Calu3 (cell line): ENCODE results near the gene NSRP1. TPM values are rescaled to one million over a fixed set of nuclear protein-coding genes. Genes with fewer than 3 reads are reported as not detected.

Experiments
- BruUV-seq: library from RNA; stranded (reverse); fragments of 400-500 nt; replicated peaks from 2 replicates; lab custom pipeline; 2021; lab: Mats Ljungman, UMichigan
- CTCF ChIA-PET: fragments of 300-600 bp; sonication (Branson Sonifier 250); formaldehyde crosslinking; loops from one replicate; lab custom pipeline; 2022; ENCODE audit warnings: antibody characterized with exemption; lab: Charles Lee
- DNase-seq: peaks from one replicate; pipeline ENCODE4 v3.0.0; 2022
- H3K27ac Mint-ChIP-seq: one replicate; pipeline ENCODE4 v1.8.0; 2022; ENCODE audit warnings: mixed read lengths; ENCODE audit not compliant: unreplicated experiment
- H3K27me3 Mint-ChIP-seq: one replicate; pipeline ENCODE4 v1.8.0; 2022; ENCODE audit warnings: mixed read lengths; ENCODE audit not compliant: unreplicated experiment
- H3K36me3 Mint-ChIP-seq: one replicate; pipeline ENCODE4 v1.8.0; 2022; ENCODE audit warnings: mild to moderate bottlenecking, moderate library complexity, mixed read lengths; ENCODE audit not compliant: insufficient read depth, unreplicated experiment
- H3K4me1 Mint-ChIP-seq: one replicate; pipeline ENCODE4 v1.8.0; 2022; ENCODE audit warnings: mild to moderate bottlenecking, low read depth, mixed read lengths; ENCODE audit not compliant: unreplicated experiment
- H3K4me3 Mint-ChIP-seq: one replicate; pipeline ENCODE4 v1.8.0; 2022; ENCODE audit warnings: mild to moderate bottlenecking, low read depth, moderate library complexity, mixed read lengths; ENCODE audit not compliant: unreplicated experiment
- H3K9me3 Mint-ChIP-seq: one replicate; pipeline ENCODE4 v1.8.0; 2022; ENCODE audit warnings: low read depth, mixed read lengths; ENCODE audit not compliant: unreplicated experiment
- CTCF ChIP-seq: fragments of 200-600 bp; IDR thresholded peaks from one replicate; pipeline ENCODE4 v1.8.0; 2022; ENCODE audit warnings: antibody characterized with exemption; ENCODE audit not compliant: unreplicated experiment
- intact Hi-C: fragments of 100-400 bp; cut with micrococcal nuclease; formaldehyde crosslinking; loops from one replicate; pipeline ENCODE4 v1.10.0; 2022; ENCODE audit not compliant: unreplicated experiment
- total RNA-seq: library from RNA; stranded (reverse); gene quantifications from 2 replicates; pipeline ENCODE4 v1.2.3, GENCODE V29; 2022

NSRP1 gene
- total RNA-seq, 1 experiment from 2014 or later = 27.5 TPM

DNA sequence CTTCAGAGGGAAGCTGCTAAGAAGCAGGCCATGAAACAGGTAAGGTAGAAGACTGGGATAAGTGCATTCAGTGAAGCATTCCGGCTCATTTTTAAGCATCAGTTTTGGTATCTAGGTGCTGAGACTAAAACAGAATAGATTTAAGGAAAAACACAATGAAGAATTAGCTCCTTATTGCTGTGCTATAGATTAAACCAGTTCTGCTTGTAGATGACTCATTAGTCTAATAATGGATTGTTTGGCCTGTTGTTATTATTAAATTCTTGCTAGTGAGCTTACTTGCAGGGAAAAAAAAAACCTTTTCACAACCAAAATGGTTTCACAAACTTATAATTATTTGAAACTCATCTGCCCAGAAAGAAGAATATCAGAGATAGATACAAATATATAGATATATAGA, 55.9 kb downstream of the NSRP1 start:
- intact Hi-C loops = loop anchor here (5.0 kb wide), 1 partner anchor 45 kb away; no protein-coding TSS in a partner anchor

DNA sequence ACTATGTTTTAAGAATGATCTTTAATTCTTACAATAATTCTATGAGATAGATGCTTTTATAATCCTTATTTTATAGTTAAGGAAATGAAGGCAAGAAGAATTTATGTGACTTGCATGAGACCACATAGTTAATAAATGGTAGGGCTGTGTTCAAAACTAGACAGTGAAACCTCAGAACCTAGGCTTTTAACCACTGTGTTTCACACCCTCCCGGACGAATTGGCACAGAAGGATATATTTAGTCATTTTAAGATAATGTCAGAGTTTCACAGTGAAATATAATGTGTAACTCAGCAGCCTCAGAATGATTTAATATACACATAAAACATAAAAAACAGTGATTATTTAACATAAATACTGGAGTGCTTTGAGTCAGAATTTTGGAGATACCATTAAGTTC, 57.0 kb downstream of the NSRP1 start:
- TF ChIP-seq CTCF = no peak
- CTCF ChIA-PET = interaction anchor here (0.6 kb wide), 1 partner anchor 35 kb away, joined by 3 read pairs; no protein-coding TSS in a partner anchor
- H3K4me1 Mint-ChIP-seq = peaks cover 28% of the 10 kb centered on the region
- no peak overlapping the region for H3K27ac Mint-ChIP-seq
- DNase-seq = no peak
- intact Hi-C loops = loop anchor here (5.0 kb wide), 1 partner anchor 46 kb away; no protein-coding TSS in a partner anchor
- no TSS peak for BruUV-seq
- no peak overlapping the region for H3K4me3 Mint-ChIP-seq
- H3K27me3 Mint-ChIP-seq = no peaks in the 10 kb centered on the region
- H3K36me3 Mint-ChIP-seq = peaks cover 42% of the 10 kb centered on the region
- no peaks in the 10 kb centered on the region for H3K9me3 Mint-ChIP-seq

More for the DNA sequence above, 55.9 kb downstream of the NSRP1 start:
- H3K27ac Mint-ChIP-seq = no peak overlapping the region
- no peak overlapping the region for H3K4me3 Mint-ChIP-seq
- DNase-seq = no peak
- H3K36me3 Mint-ChIP-seq = peaks cover 37% of the 10 kb centered on the region
- no peaks in the 10 kb centered on the region for H3K9me3 Mint-ChIP-seq
- CTCF ChIA-PET = interaction anchor here (0.6 to 1.1 kb wide), 4 partner anchors 8 to 66 kb away, joined by 3 to 4 read pairs (median 3); no protein-coding TSS in a partner anchor
- no peak for TF ChIP-seq CTCF
- no peaks in the 10 kb centered on the region for H3K27me3 Mint-ChIP-seq
- no TSS peak for BruUV-seq
- H3K4me1 Mint-ChIP-seq = peaks cover 28% of the 10 kb centered on the region

DNA sequence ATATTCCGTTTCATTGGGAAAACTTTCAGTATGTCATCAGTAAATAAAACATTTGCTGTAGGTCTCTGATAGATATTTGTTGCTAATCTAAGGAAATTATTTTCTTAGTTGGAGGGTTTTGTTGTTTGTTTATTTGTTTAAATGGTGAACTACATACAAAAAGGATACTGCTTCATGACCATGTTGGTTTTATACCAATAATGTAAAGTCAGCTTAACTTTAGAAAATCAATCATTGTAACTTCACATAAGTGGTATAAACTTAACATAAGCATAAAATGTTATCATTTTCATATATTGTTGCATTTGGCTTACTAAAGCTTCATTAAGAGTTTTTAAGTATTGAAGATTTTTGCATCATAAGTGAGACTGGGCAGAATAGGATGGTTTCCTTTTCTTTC, 57.9 kb downstream of the NSRP1 start:
- TF ChIP-seq CTCF = no peak
- CTCF ChIA-PET = no interaction called here
- BruUV-seq = no TSS peak
- Mint-ChIP-seq H3K9me3 (no peaks in the 10 kb centered on the region), H3K4me1 (peaks cover 28% of the 10 kb centered on the region), H3K36me3 (peaks cover 50% of the 10 kb centered on the region), H3K27me3 (no peaks in the 10 kb centered on the region), H3K4me3 (no peak overlapping the region), H3K27ac (no peak overlapping the region)
- intact Hi-C loops = loop anchor here (5.0 kb wide), 1 partner anchor 47 kb away; no protein-coding TSS in a partner anchor
- DNase-seq = no peak

DNA sequence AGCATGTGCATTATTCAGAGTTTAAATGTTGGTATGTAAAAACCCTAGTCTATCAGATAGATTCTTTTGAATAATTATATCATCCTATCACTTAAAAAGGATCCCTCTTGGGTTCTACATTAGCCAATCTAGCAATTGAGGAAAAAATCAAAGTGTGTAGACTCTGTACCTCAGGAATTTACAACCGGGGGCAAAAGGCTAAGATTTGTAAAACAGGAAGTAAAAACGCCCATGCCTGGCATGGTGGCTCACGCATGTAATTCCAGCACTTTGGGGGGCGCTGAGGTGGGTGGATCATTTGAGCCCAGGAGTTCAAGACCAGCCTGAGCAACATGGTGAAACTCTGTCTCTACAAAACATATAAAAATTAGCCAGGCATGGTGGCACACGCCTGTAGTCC, 60.2 kb downstream of the NSRP1 start:
- no peak for TF ChIP-seq CTCF
- intact Hi-C loops = no loop called here
- BruUV-seq = no TSS peak
- no peak overlapping the region for H3K4me3 Mint-ChIP-seq
- DNase-seq = no peak
- no peaks in the 10 kb centered on the region for H3K9me3 Mint-ChIP-seq
- CTCF ChIA-PET = no interaction called here
- H3K36me3 Mint-ChIP-seq = peaks cover 63% of the 10 kb centered on the region
- no peak overlapping the region for H3K27ac Mint-ChIP-seq
- H3K4me1 Mint-ChIP-seq = peaks cover 10% of the 10 kb centered on the region
- H3K27me3 Mint-ChIP-seq = no peaks in the 10 kb centered on the region
